Endothelial cell of umbilical vein (primary cell): ENCODE data around the gene VSX1. TPM values are rescaled to one million over a fixed set of nuclear protein-coding genes. Genes with fewer than 3 reads are reported as not detected.

Source experiments
- BruUV-seq: library from RNA; stranded (reverse); fragments of 400-500 nt; replicated peaks from 2 replicates; lab custom pipeline; 2021; lab: Mats Ljungman, UMichigan
- CTCF ChIA-PET: fragments of 300-600, 350-600 bp; sonication (Branson Sonifier 250); formaldehyde crosslinking; loops from one replicate; lab custom pipeline; 2021; ENCODE audit warnings: antibody characterized with exemption, inconsistent platforms; lab: Charles Lee
- POLR2A ChIA-PET: fragments of 300-600, 350-600 bp; sonication (Branson Sonifier 250); formaldehyde crosslinking; loops from one replicate; lab custom pipeline; 2021; ENCODE audit warnings: antibody characterized with exemption, inconsistent platforms; lab: Charles Lee
- DNase-seq: peaks from one replicate; pipeline ENCODE4 v3.0.0-alpha.2; 2011; ENCODE audit warnings: low read depth, low spot score
- FAIRE-seq: peaks from 2 replicates; lab custom pipeline; 2011; peaks lifted over from hg19 to GRCh38; lab: Jason Lieb, UNC
- H2AFZ ChIP-seq: 2 replicates; pipeline ENCODE4 v1.6.0; 2012; ENCODE audit warnings: low read depth, low read length, control low read depth, inconsistent platforms
- H3K27ac ChIP-seq: 2 replicates; pipeline ENCODE4 v1.5.1; 2011; ENCODE audit warnings: low read depth, mild to moderate bottlenecking, control low read depth, low read length, moderate library complexity; ENCODE audit not compliant: insufficient read depth
- H3K27me3 ChIP-seq, 2 experiments: 2 replicates each; pipeline versions ENCODE4 v1.6.0 to v1.6.1; 2011; ENCODE audit warnings: low read length in 2 of 2, mixed read lengths in 1 of 2; ENCODE audit not compliant: control insufficient read depth in 2 of 2, insufficient read depth in 2 of 2
- H3K36me3 ChIP-seq, 2 experiments: 2 replicates in 1 of 2; 3 replicates in 1 of 2; pipeline ENCODE4 v1.5.1; 2011; ENCODE audit warnings: low read length in 2 of 2, mild to moderate bottlenecking in 1 of 2, moderate library complexity in 1 of 2; ENCODE audit not compliant: control insufficient read depth in 2 of 2, insufficient read depth in 2 of 2; ENCODE audit errors: extremely low read depth in 1 of 2
- H3K4me1 ChIP-seq: 3 replicates; pipeline ENCODE4 v1.5.1; 2011; ENCODE audit warnings: mild to moderate bottlenecking, low read length; ENCODE audit not compliant: control insufficient read depth, insufficient read depth; ENCODE audit errors: extremely low read depth
- H3K4me2 ChIP-seq: 2 replicates; pipeline ENCODE4 v1.6.1; 2011; ENCODE audit warnings: low read length, control low read depth, mixed read lengths; ENCODE audit not compliant: insufficient read depth
- H3K4me3 ChIP-seq, 3 experiments: fragments of 200-600 bp in 1 of 3; sonication (generic), shearing (Covaris generic) in 1 of 3; replicated peaks in 1 of 3; 2 replicates each; pipeline ENCODE4 v1.5.1; 2011 to 2016; ENCODE audit warnings: control low read depth in 3 of 3, low read length in 3 of 3, mild to moderate bottlenecking in 2 of 3, inconsistent platforms in 1 of 3, low read depth in 1 of 3, moderate library complexity in 1 of 3; ENCODE audit not compliant: insufficient read depth in 1 of 3
- H3K79me2 ChIP-seq: 2 replicates; pipeline ENCODE4 v1.6.0; 2012; ENCODE audit warnings: low read length, inconsistent platforms; ENCODE audit not compliant: control insufficient read depth, insufficient read depth
- H3K9ac ChIP-seq: replicated peaks from 2 replicates; pipeline ENCODE3; 2011; ENCODE audit warnings: low read length, control low read depth; ENCODE audit not compliant: insufficient read depth; ENCODE audit errors: extremely low read depth
- H3K9me1 ChIP-seq: replicated peaks from 3 replicates; pipeline ENCODE4 v1.6.0; 2011; ENCODE audit warnings: mild to moderate bottlenecking, low read length; ENCODE audit not compliant: control insufficient read depth, insufficient read depth; ENCODE audit errors: extremely low read depth
- H3K9me3 ChIP-seq: replicated peaks from 2 replicates; pipeline ENCODE4 v1.5.1; 2012; ENCODE audit warnings: low read length, inconsistent platforms; ENCODE audit not compliant: control insufficient read depth, insufficient read depth
- H4K20me1 ChIP-seq: replicated peaks from 2 replicates; pipeline ENCODE3; 2011; ENCODE audit warnings: mild to moderate bottlenecking, low read length; ENCODE audit not compliant: control insufficient read depth, insufficient read depth; ENCODE audit errors: extremely low read depth
- EZH2 ChIP-seq: IDR thresholded peaks from 2 replicates; pipeline ENCODE4 v1.6.1; 2012; ENCODE audit warnings: borderline replicate concordance, low read depth, mild to moderate bottlenecking, moderate library complexity, low read length, inconsistent platforms; ENCODE audit not compliant: severe bottlenecking
- FOS ChIP-seq: IDR thresholded peaks from 2 replicates; pipeline ENCODE4 v1.6.1; 2011; ENCODE audit warnings: mild to moderate bottlenecking, low read length, moderate library complexity, borderline replicate concordance; ENCODE audit not compliant: insufficient read depth
- GATA2 ChIP-seq: IDR thresholded peaks from 2 replicates; pipeline ENCODE4 v1.7.0; 2011; ENCODE audit warnings: low read depth, mild to moderate bottlenecking, moderate library complexity, mixed read lengths, low read length; ENCODE audit not compliant: insufficient read length, insufficient read depth
- JUN ChIP-seq: IDR thresholded peaks from 2 replicates; pipeline ENCODE4 v1.6.1; 2011; ENCODE audit warnings: borderline replicate concordance, low read depth; ENCODE audit not compliant: insufficient read length, insufficient read depth
- MYC ChIP-seq: IDR thresholded peaks from one replicate; pipeline ENCODE4 v1.6.1; 2011; ENCODE audit warnings: mild to moderate bottlenecking, low read depth, low read length
- POLR2A ChIP-seq: IDR thresholded peaks from 2 replicates; pipeline ENCODE4 v1.6.1; 2012; ENCODE audit warnings: low read depth, mild to moderate bottlenecking, control low read depth, low read length
- POLR2AphosphoS5 ChIP-seq: IDR thresholded peaks from 2 replicates; pipeline ENCODE4 v1.6.1; 2012; ENCODE audit warnings: low read depth, mild to moderate bottlenecking, control low read depth, low read length, moderate library complexity; ENCODE audit not compliant: insufficient read depth
- dilution Hi-C: fragments of 300-500 bp; cut with MboI; formaldehyde crosslinking; loops from one replicate; pipeline ENCODE4 v1.15.0; 2019; ENCODE audit warnings: low sequenced_read_pairs; ENCODE audit not compliant: extremely low pct_ligation_motif_present
- intact Hi-C: fragments of 100-400 bp; cut with micrococcal nuclease; formaldehyde crosslinking; loops from one replicate; pipeline ENCODE4 v1.10.0; 2022
- polyA plus RNA-seq, 4 experiments: library from polyadenylated mRNA; depleted of rRNA in 3 of 4; stranded (reverse) in 3 of 4; unstranded in 1 of 4; fragments of >200 nt; gene quantifications; 2 replicates each; pipeline versions ENCODE4 v1.2.1 to v1.2.3, GENCODE V29; 2011 to 2012; ENCODE audit warnings: missing spikeins in 1 of 4
- total RNA-seq: library from RNA; stranded (reverse); gene quantifications from 2 replicates; pipeline ENCODE4 v1.2.3, GENCODE V29; 2021
- TF ChIP-seq, protein P1 (sequence below), 2 donors: IDR thresholded peaks; 1 replicate in 1 of 2; 2 replicates in 1 of 2; pipeline ENCODE4 v1.5.1; 2011; ENCODE audit warnings: low read length in 2 of 2, mild to moderate bottlenecking in 2 of 2, moderate library complexity in 2 of 2, control low read depth in 1 of 2, inconsistent platforms in 1 of 2, low read depth in 1 of 2; ENCODE audit not compliant: insufficient read depth in 1 of 2; ENCODE audit errors: extremely low read depth in 1 of 2
- TF ChIP-seq, protein P2 (sequence below): IDR thresholded peaks from 2 replicates; pipeline ENCODE4 v1.6.1; 2011; ENCODE audit not compliant: insufficient read depth, insufficient read length

The VSX1 gene
- total and polyA plus RNA-seq, 2 donors (not counting 3 experiments of a cell fraction or from before 2014, with no cell fraction given): not detected

DNA sequence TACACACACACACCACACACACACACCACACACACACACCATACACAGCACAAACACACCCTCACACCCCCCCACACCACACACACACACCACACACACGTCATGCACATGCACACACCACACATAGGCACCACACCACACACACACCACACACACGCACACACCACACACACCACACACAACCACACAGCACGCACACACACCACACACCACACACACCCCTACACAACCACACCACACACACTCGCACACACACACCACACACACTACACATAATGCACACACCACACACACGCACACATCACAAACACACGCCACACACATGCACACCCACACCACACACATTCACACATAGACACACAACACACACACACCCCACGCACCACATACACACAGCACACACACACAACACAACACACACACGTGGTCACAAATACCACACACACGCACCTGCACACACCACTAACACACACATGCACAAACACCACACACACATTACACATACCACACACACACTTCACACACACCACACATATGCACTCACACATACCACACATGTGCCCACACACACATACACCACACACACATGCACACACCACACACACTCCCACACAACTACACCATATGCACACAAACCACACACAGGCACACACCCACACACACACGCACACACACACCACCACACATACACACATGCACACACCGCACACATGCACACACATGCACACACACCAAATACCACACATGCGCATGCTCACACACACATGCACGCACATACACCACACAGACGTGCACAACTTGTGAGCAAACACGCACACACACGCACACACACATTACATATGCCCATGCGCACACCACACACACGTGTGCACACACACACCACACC is 14.6 kb downstream of the VSX1 start:
- ChIA-PET CTCF (interaction anchor here (0.8 kb wide), 1 partner anchor 111 kb away, joined by 3 read pairs; no protein-coding TSS in a partner anchor), POLR2A (no interaction called here)
- Histone ChIP-seq H3K9me3 (no peaks in the 10 kb centered on the region), H3K79me2 (no peaks in the 10 kb centered on the region), H3K9ac (no peak overlapping the region), H3K4me3 (no peak overlapping the region), H2AFZ (no peak overlapping the region), H4K20me1 (no peaks in the 10 kb centered on the region), H3K27ac (no peak overlapping the region), H3K9me1 (no peaks in the 10 kb centered on the region), H3K36me3 (no peaks in the 10 kb centered on the region), H3K27me3 (peaks cover 10 to 11% of the 10 kb centered on the region in 2 experiments), H3K4me1 (no peaks in the 10 kb centered on the region), H3K4me2 (no peak overlapping the region)
- DNase-seq: no peak
- dilution Hi-C loops (no loop called here), intact Hi-C loops (no loop called here)
- no peak for FAIRE-seq
- TF ChIP-seq JUN (no peak), FOS (no peak), POLR2A (no peak), POLR2AphosphoS5 (no peak), EZH2 (no peak), GATA2 (no peak), MYC (no peak)
- TF ChIP-seq, protein P1, sequence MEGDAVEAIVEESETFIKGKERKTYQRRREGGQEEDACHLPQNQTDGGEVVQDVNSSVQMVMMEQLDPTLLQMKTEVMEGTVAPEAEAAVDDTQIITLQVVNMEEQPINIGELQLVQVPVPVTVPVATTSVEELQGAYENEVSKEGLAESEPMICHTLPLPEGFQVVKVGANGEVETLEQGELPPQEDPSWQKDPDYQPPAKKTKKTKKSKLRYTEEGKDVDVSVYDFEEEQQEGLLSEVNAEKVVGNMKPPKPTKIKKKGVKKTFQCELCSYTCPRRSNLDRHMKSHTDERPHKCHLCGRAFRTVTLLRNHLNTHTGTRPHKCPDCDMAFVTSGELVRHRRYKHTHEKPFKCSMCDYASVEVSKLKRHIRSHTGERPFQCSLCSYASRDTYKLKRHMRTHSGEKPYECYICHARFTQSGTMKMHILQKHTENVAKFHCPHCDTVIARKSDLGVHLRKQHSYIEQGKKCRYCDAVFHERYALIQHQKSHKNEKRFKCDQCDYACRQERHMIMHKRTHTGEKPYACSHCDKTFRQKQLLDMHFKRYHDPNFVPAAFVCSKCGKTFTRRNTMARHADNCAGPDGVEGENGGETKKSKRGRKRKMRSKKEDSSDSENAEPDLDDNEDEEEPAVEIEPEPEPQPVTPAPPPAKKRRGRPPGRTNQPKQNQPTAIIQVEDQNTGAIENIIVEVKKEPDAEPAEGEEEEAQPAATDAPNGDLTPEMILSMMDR (IDR thresholded peaks at IDR 0.05; ENCODE audit: extremely low read depth in 1 of 2, insufficient read depth in 1 of 2, low read depth in 1 of 2, low read length in 2 of 2): no peak
- TF ChIP-seq, protein P2, sequence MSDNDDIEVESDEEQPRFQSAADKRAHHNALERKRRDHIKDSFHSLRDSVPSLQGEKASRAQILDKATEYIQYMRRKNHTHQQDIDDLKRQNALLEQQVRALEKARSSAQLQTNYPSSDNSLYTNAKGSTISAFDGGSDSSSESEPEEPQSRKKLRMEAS: no peak
- no TSS peak for BruUV-seq
